Muscle of leg (tissue), 11 donors: Measurements from ENCODE around the gene ZBTB39. TPM values are rescaled to one million over a fixed set of nuclear protein-coding genes. Genes with fewer than 3 reads are reported as not detected.
"Not testable (repeated sequence)": the region's sequence is repeated elsewhere in the genome, so short reads cannot be mapped to it uniquely, and the experiment has no call there.

Experiments used
- DNase-seq: peaks from one replicate; pipeline ENCODE4 v3.0.0; 2013
- H3K27ac ChIP-seq: one replicate; pipeline ENCODE4 v1.5.1; 2013; ENCODE audit warnings: mild to moderate bottlenecking, low read length, control low read depth
- H3K27me3 ChIP-seq: one replicate; pipeline ENCODE4 v1.6.1; 2013; ENCODE audit warnings: low read length; ENCODE audit not compliant: control insufficient read depth, insufficient read depth
- H3K36me3 ChIP-seq: one replicate; pipeline ENCODE4 v1.6.1; 2013; ENCODE audit warnings: low read length; ENCODE audit not compliant: control insufficient read depth, insufficient read depth
- H3K4me1 ChIP-seq: one replicate; pipeline ENCODE4 v1.6.1; 2013; ENCODE audit warnings: low read length; ENCODE audit not compliant: control insufficient read depth, insufficient read depth
- H3K4me3 ChIP-seq: one replicate; pipeline ENCODE4 v1.5.1; 2013; ENCODE audit warnings: low read length, control low read depth
- H3K9me3 ChIP-seq: replicated peaks from 2 replicates; pipeline ENCODE4 v1.6.1; 2013; ENCODE audit warnings: low read depth, low read length; ENCODE audit not compliant: control insufficient read depth
- WGBS: methylation state at CpG from one replicate; pipeline ENCODE4 v1.1.5; 2013; ENCODE audit warnings: missing lambda C conversion rate; ENCODE audit not compliant: insufficient coverage; 5-methylcytosine and 5-hydroxymethylcytosine counted together
- polyA plus RNA-seq, 8 donors: library from polyadenylated mRNA; unstranded; fragments of 120-200 nt; gene quantifications; one replicate each; pipeline versions ENCODE4 v1.2.1 to v1.2.3, GENCODE V29; 2013; ENCODE audit warnings: inconsistent platforms in 1 of 8, low replicate concordance in 1 of 8; ENCODE audit not compliant: insufficient read length in 8 of 8, insufficient read depth in 1 of 8
- total RNA-seq: library from RNA; stranded (reverse); fragments of 120-200 nt; gene quantifications from one replicate; pipeline ENCODE4 v1.2.4, GENCODE V29; 2013

Gene ZBTB39
- total and polyA plus RNA-seq, 9 donors, result 4.3 to 7.0 (median 5.7) TPM

DNA sequence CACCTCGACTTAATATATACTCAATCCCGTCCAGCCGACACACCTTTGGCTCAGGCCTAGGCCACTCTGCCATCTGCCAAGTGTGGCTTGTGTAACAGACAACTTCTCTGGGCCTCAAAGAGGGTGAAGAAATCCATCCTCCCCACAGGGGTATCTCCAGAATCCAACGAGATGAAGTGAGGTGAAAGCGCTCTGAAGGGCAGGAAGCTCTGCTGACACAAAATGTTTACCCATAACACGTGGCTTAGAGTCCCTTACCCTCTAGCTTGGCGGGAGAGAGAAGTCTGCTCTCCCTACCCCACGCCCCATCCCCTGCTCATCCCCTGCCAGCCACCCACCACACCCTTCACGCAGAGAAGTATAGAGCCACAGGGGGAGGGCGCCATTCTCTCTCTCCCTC lies 13.0 kb downstream of the ZBTB39 start:
- H3K4me1 ChIP-seq, result peaks cover 11% of the 10 kb centered on the region
- H3K27ac ChIP-seq, result no peak overlapping the region
- 68% methylated on average over 3 of the region's 10 CpGs for WGBS
- H3K27me3 ChIP-seq, result no peaks in the 10 kb centered on the region
- H3K36me3 ChIP-seq, result peaks cover 19% of the 10 kb centered on the region
- no peak for DNase-seq
- H3K4me3 ChIP-seq, result no peak overlapping the region
- no peaks in the 10 kb centered on the region for H3K9me3 ChIP-seq

- peak; percentile 77 for DNase-seq
- Histone ChIP-seq H3K9me3 (no peaks in the 10 kb centered on the region), H3K27me3 (no peaks in the 10 kb centered on the region), H3K36me3 (peaks cover 14% of the 10 kb centered on the region), H3K4me3 (no peak overlapping the region), H3K27ac (peak overlapping the region; percentile 8), H3K4me1 (peaks cover 12% of the 10 kb centered on the region)
- 54% methylated on average over 6 of the region's 8 CpGs for WGBS
Measured at GRCh38 chr12:56991319-56992246, 14.8 kb downstream of the ZBTB39 start.

GRCh38 chr12:56990648-56991318 lies 15.6 kb downstream of the ZBTB39 start:
- H3K27me3 ChIP-seq, result no peaks in the 10 kb centered on the region
- no peak overlapping the region for H3K4me3 ChIP-seq
- H3K4me1 ChIP-seq, result peaks cover 12% of the 10 kb centered on the region
- no peaks in the 10 kb centered on the region for H3K9me3 ChIP-seq
- 66% methylated on average over 6 of the region's 7 CpGs for WGBS
- H3K27ac ChIP-seq, result no peak overlapping the region
- no peak for DNase-seq
- H3K36me3 ChIP-seq, result peaks cover 8% of the 10 kb centered on the region

DNA sequence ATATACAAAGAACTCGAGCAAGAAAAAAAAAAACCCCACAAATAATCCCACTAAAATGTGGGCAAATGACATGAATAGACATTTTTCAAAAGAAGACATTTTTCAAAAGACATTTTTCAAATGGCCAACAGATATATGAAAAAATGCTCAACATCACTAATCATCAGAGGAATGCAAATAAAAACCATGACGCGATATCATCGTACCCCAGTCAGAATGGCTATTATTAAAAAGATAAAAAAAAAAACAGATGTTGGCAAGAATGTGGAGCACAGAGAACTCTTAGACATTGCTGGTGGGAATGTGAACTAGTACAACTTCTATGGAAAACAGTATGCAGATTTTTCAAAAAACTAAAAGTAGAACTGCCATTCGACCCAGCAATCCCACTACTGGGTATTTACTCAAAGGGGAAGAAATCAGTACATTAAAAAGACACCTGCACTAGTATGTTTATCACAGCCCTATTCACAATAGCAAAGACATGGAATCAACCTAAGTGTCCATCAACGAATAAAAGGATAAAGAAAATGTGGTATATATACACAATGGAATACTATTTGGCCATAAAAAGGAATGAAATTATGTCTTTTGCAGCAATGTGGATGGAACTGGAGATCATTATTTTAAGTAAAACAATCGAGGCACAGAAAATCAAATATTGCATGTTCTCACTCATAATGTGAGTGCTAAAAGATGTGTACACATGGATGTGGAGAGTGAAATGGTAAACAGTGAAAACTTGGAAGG lies 16.3 kb downstream of the ZBTB39 start:
- Histone ChIP-seq H3K9me3 (no peaks in the 10 kb centered on the region), H3K27me3 (no peaks in the 10 kb centered on the region), H3K36me3 (peaks cover 3% of the 10 kb centered on the region), H3K4me3 (no peak overlapping the region), H3K4me1 (peaks cover 12% of the 10 kb centered on the region), H3K27ac (no peak overlapping the region)
- WGBS, result no CpG with 5 or more reads among the region's 7 CpGs
- no peak for DNase-seq

DNA sequence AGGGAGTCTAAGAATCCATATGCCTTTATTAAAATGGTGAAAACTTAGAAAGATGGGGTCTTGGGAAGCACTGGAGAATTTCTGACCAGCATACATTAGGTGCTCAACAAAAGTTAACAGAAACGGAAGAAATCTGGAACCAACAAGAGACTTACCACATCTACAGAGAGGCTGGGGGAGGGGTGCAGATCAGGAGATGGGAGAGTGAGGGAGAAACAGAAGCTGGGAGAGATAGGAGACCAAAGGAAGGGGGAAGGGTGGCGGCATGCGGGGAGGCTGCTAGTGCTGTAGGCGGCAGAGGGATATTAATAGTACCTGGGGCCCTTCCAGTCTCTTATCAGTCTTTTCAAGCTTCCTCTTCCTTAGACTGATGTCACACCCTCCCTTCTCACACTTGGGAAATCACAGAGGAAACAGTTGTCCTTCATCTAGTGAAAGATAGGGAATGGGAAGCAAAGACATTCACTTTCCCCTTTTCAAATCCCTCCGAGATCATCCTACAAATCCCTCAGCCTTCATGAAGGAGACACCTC lies 18.1 kb downstream of the ZBTB39 start:
- H3K4me3 ChIP-seq, result no peak overlapping the region
- peaks cover 12% of the 10 kb centered on the region for H3K4me1 ChIP-seq
- H3K27ac ChIP-seq, result no peak overlapping the region
- no peak for DNase-seq
- peaks cover 2% of the 10 kb centered on the region for H3K36me3 ChIP-seq
- no peaks in the 10 kb centered on the region for H3K9me3 ChIP-seq
- 75% methylated on average over 1 of the region's 5 CpGs for WGBS
- no peaks in the 10 kb centered on the region for H3K27me3 ChIP-seq

- H3K36me3 ChIP-seq, result no peaks in the 10 kb centered on the region
- peak; percentile 84 for DNase-seq
- H3K27me3 ChIP-seq, result no peaks in the 10 kb centered on the region
- no peak overlapping the region for H3K4me3 ChIP-seq
- H3K9me3 ChIP-seq, result no peaks in the 10 kb centered on the region
- WGBS, result 83% methylated on average over 2 of the region's 11 CpGs
- H3K4me1 ChIP-seq, result peaks cover 14% of the 10 kb centered on the region
- H3K27ac ChIP-seq, result no peak overlapping the region
Measured at GRCh38 chr12:56987551-56988053, 18.7 kb downstream of the ZBTB39 start.

- H3K9me3 ChIP-seq, result no peaks in the 10 kb centered on the region
- DNase-seq, result no peak
- H3K27me3 ChIP-seq, result no peaks in the 10 kb centered on the region
- H3K4me1 ChIP-seq, result peaks cover 14% of the 10 kb centered on the region
- no peak overlapping the region for H3K4me3 ChIP-seq
- H3K36me3 ChIP-seq, result no peaks in the 10 kb centered on the region
- no peak overlapping the region for H3K27ac ChIP-seq
Measured at GRCh38 chr12:56987011-56987410, 19.3 kb downstream of the ZBTB39 start.

DNA sequence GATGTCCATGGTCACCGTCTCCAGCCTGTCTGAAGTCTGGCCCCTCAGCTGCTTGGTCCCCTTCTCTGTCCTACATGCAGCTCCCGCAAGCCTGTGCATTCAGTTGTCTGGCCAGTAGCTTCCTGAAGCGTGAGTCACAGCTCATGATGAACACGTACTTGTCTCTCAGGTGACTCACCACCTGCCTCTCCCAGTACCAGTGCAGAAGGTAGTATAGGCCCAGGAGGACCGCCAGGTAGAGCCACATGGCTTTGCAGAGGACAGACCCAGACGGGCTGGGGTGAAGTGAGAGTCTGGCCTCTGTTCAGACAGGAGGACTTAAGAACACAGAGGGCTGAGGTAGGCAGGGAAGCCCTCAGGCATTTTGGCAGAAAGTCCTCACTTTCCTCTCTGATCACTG lies 20.6 kb downstream of the ZBTB39 start:
- H3K27ac ChIP-seq, DNase-seq, H3K9me3 ChIP-seq, H3K36me3 ChIP-seq, H3K27me3 ChIP-seq, H3K4me3 ChIP-seq: not testable (repeated sequence)
- WGBS, result 40% methylated on average over 1 of the region's 6 CpGs
- H3K4me1 ChIP-seq, result peaks cover 10% of the 10 kb centered on the region

- WGBS, result 75% methylated on average over 4 of the region's 4 CpGs
- H3K36me3 ChIP-seq, result no peaks in the 10 kb centered on the region
- H3K4me3 ChIP-seq, result no peak overlapping the region
- H3K4me1 ChIP-seq, result peaks cover 10% of the 10 kb centered on the region
- no peak for DNase-seq
- H3K27ac ChIP-seq, result no peak overlapping the region
- H3K9me3 ChIP-seq, result no peaks in the 10 kb centered on the region
- H3K27me3 ChIP-seq, result no peaks in the 10 kb centered on the region
Measured at GRCh38 chr12:56983386-56983785, 23.0 kb downstream of the ZBTB39 start.
